HepG2 (cell line): Measurements from ENCODE around the gene SOX12. TPM values are rescaled to one million over a fixed set of nuclear protein-coding genes. Genes with fewer than 3 reads are reported as not detected.

Experiments
- BCL6 ChIP-seq: IDR thresholded peaks from 2 replicates; pipeline ENCODE4 v1.6.1; 2016; ENCODE audit warnings: missing genetic modification reagents, missing compliant biosample characterization
- CBX5 ChIP-seq: sonication (generic); formaldehyde crosslinking; IDR thresholded peaks from 2 replicates; pipeline ENCODE4 v1.4.0; 2020; ENCODE audit warnings: missing genetic modification reagents, borderline replicate concordance
- EHMT2 ChIP-seq: fragments of 200-600 bp; sonication (generic); IDR thresholded peaks from 2 replicates; pipeline ENCODE4 v1.7.0; 2017; ENCODE audit warnings: antibody characterized with exemption, low read depth, low read length, borderline replicate concordance
- HDAC1 ChIP-seq: sonication (generic); formaldehyde crosslinking; IDR thresholded peaks from 2 replicates; pipeline ENCODE4 v1.5.1; 2020; ENCODE audit warnings: mild to moderate bottlenecking, missing genetic modification reagents
- HNF4A ChIP-seq: sonication (generic); formaldehyde crosslinking; IDR thresholded peaks from 2 replicates; pipeline ENCODE4 v1.4.0; 2020; ENCODE audit warnings: missing genetic modification reagents
- HNRNPLL ChIP-seq: fragments of 200-400 bp; formaldehyde crosslinking; IDR thresholded peaks from 2 replicates; pipeline ENCODE4 v1.6.1; 2017; ENCODE audit warnings: mild to moderate bottlenecking, low read depth, low read length; ENCODE audit not compliant: poor library complexity, severe bottlenecking
- KAT8 ChIP-seq: IDR thresholded peaks from 2 replicates; pipeline ENCODE4 v1.6.1; 2016; ENCODE audit warnings: missing genetic modification reagents, missing compliant biosample characterization
- MAZ ChIP-seq, 2 experiments: sonication (generic) in 1 of 2; formaldehyde crosslinking in 1 of 2; IDR thresholded peaks; 2 replicates each; pipeline versions ENCODE4 v1.5.0 to v1.6.1; 2012 to 2020; ENCODE audit warnings: low read depth in 2 of 2, mild to moderate bottlenecking in 2 of 2, borderline replicate concordance in 1 of 2, improper control_type of control experiment in 1 of 2, low read length in 1 of 2, missing genetic modification reagents in 1 of 2, moderate library complexity in 1 of 2
- PITX1 ChIP-seq: sonication (generic); formaldehyde crosslinking; IDR thresholded peaks from 2 replicates; pipeline ENCODE4 v1.5.1; 2020; ENCODE audit warnings: mild to moderate bottlenecking, missing genetic modification reagents
- PRDM4 ChIP-seq: sonication (generic); formaldehyde crosslinking; IDR thresholded peaks from 2 replicates; pipeline ENCODE4 v1.9.0; 2021; ENCODE audit warnings: missing genetic modification reagents, borderline replicate concordance
- RFXANK ChIP-seq: IDR thresholded peaks from 2 replicates; pipeline ENCODE4 v1.6.1; 2016
- TERF1 ChIP-seq: sonication (generic); formaldehyde crosslinking; IDR thresholded peaks from 2 replicates; pipeline ENCODE4 v1.8.0; 2022; ENCODE audit warnings: mild to moderate bottlenecking, missing genetic modification reagents, moderate library complexity
- XRCC5 ChIP-seq: fragments of 200-400 bp; formaldehyde crosslinking; optimal IDR thresholded peaks from 2 replicates; pipeline ENCODE3; 2017; ENCODE audit warnings: mild to moderate bottlenecking, low read length
- ZFP62 ChIP-seq: sonication (generic); formaldehyde crosslinking; IDR thresholded peaks from 2 replicates; pipeline ENCODE4 v1.4.0; 2020; ENCODE audit warnings: missing genetic modification reagents
- ZNF124 ChIP-seq: sonication (generic); formaldehyde crosslinking; IDR thresholded peaks from 2 replicates; pipeline ENCODE4 v1.4.0; 2020; ENCODE audit warnings: missing genetic modification reagents
- ZNF503 ChIP-seq: sonication (generic); formaldehyde crosslinking; IDR thresholded peaks from 2 replicates; pipeline ENCODE4 v1.4.0; 2020; ENCODE audit warnings: missing genetic modification reagents
- ZNF616 ChIP-seq: sonication (generic); formaldehyde crosslinking; IDR thresholded peaks from 2 replicates; pipeline ENCODE4 v1.5.0; 2020; ENCODE audit warnings: low read depth, mild to moderate bottlenecking, missing genetic modification reagents
- ZNF687 ChIP-seq: sonication (generic); formaldehyde crosslinking; IDR thresholded peaks from 2 replicates; pipeline ENCODE4 v1.5.1; 2020; ENCODE audit warnings: mild to moderate bottlenecking, missing genetic modification reagents, moderate library complexity
- ZNF790 ChIP-seq: sonication (generic); formaldehyde crosslinking; IDR thresholded peaks from 2 replicates; pipeline ENCODE4 v1.8.0; 2022; ENCODE audit warnings: missing genetic modification reagents, mild to moderate bottlenecking, borderline replicate concordance
- polyA plus RNA-seq, 8 experiments: library from polyadenylated mRNA; depleted of rRNA in 3 of 8; stranded (reverse) in 7 of 8; unstranded in 1 of 8; fragments of >200 nt; fragmentation: Illumina TruSeq in 4 of 8; extraction: Trizol in 4 of 8; gene quantifications; 2 replicates each; pipeline versions ENCODE4 v1.2.1 to v1.2.3, GENCODE V29; 2011 to 2016; ENCODE audit warnings: low read depth in 4 of 8, missing spikeins in 1 of 8, mixed read lengths in 1 of 8; ENCODE audit not compliant: insufficient read depth in 1 of 8
- total RNA-seq, 5 experiments: library from RNA; depleted of rRNA; stranded (reverse); fragments of >200 nt; fragmentation: Illumina TruSeq; extraction: Trizol; gene quantifications; 2 replicates each; pipeline ENCODE4 v1.2.3, GENCODE V29; 2016; ENCODE audit warnings: low read depth in 1 of 5

SOX12 gene
- total and polyA plus RNA-seq, 2 of the 13 experiments (the other 11 are each of a cell fraction or from before 2014, with no cell fraction given) = 10.0 to 18.7 TPM

GRCh38 chr20:348972-349841 lies 23.9 kb downstream of the SOX12 start (continued):
- TF ChIP-seq ZNF503 (CRISPR knock-in tag) (0 out of 2 replicates have a peak, but pooled peaks have one; percentile 56), ZNF790 (CRISPR knock-in tag) (0 out of 2 replicates have a peak, but pooled peaks have one; percentile 1), PRDM4 (CRISPR knock-in tag) (no peak), KAT8 (peak; percentile 39; the same call in 1 of the 2 replicates), ZNF616 (CRISPR knock-in tag) (no peak), EHMT2 (no peak), HDAC1 (peak; percentile 83), TERF1 (CRISPR knock-in tag) (no peak), HNRNPLL (no peak), ZFP62 (CRISPR knock-in tag) (no peak), PITX1 (peak; percentile 73), BCL6 (CRISPR knock-in tag) (peak; percentile 61), CBX5 (peak; percentile 19; the same call in 1 of the 2 replicates), MAZ (IDR thresholded peaks at IDR 0.05; ENCODE audit: borderline replicate concordance, low read depth, low read length) (no peak), MAZ (CRISPR knock-in tag; IDR thresholded peaks at IDR 0.05; ENCODE audit: low read depth) (peak; percentile 36; the same call in 1 of the 2 replicates), ZNF124 (CRISPR knock-in tag) (no peak), HNF4A (peak; percentile 83), ZNF687 (peak; percentile 84), XRCC5 (no peak), RFXANK (CRISPR knock-in tag) (no peak)
